HL-60/S4 treated with retinoic acid at 250 ng/mL for 4 days and 3 days (cell line): Measurements from ENCODE around the gene ITGB6.

ENCODE experiments used
- in situ Hi-C: fragments of 300-500 bp; cut with MboI; formaldehyde crosslinking; loops from 2 replicates; pipeline ENCODE4 v1.7.0; 2022; ENCODE audit warnings: low sequenced_read_pairs

Gene ITGB6

GRCh38 chr2:160142472-160142871 lies 57.6 kb downstream of the ITGB6 start:
- in situ Hi-C loops: no loop called here

GRCh38 chr2:160141912-160142311 lies 58.2 kb downstream of the ITGB6 start:
- in situ Hi-C loops: no loop called here

- in situ Hi-C loops: no loop called here
Measured at GRCh38 chr2:160141419-160141818, 58.7 kb downstream of the ITGB6 start.

- in situ Hi-C loops: no loop called here
Measured at GRCh38 chr2:160140471-160140870, 59.6 kb downstream of the ITGB6 start.

GRCh38 chr2:160139991-160140390 lies 60.1 kb downstream of the ITGB6 start:
- in situ Hi-C loops: no loop called here

GRCh38 chr2:160139350-160139749 lies 60.7 kb downstream of the ITGB6 start:
- in situ Hi-C loops: no loop called here

GRCh38 chr2:160138406-160138805 lies 61.7 kb downstream of the ITGB6 start:
- in situ Hi-C loops: no loop called here

GRCh38 chr2:160137464-160137863 lies 62.6 kb downstream of the ITGB6 start:
- in situ Hi-C loops: no loop called here

GRCh38 chr2:160132761-160133160 lies 67.3 kb downstream of the ITGB6 start:
- in situ Hi-C loops: no loop called here

- in situ Hi-C loops: no loop called here
Measured at GRCh38 chr2:160126756-160127155, 73.3 kb downstream of the ITGB6 start.

- in situ Hi-C loops: no loop called here
Measured at GRCh38 chr2:160126315-160126714, 73.8 kb downstream of the ITGB6 start.

GRCh38 chr2:160125828-160126227 lies 74.2 kb downstream of the ITGB6 start:
- in situ Hi-C loops: no loop called here

GRCh38 chr2:160125366-160125765 lies 74.7 kb downstream of the ITGB6 start:
- in situ Hi-C loops: no loop called here

GRCh38 chr2:160124571-160124970 lies 75.5 kb downstream of the ITGB6 start:
- in situ Hi-C loops: loop anchor here (25.0 kb wide), 1 partner anchor 888 kb away; no protein-coding TSS in a partner anchor

GRCh38 chr2:160114721-160115120 lies 85.4 kb downstream of the ITGB6 start:
- in situ Hi-C loops: loop anchor here (25.0 kb wide), 1 partner anchor 898 kb away; no protein-coding TSS in a partner anchor

- in situ Hi-C loops: loop anchor here (25.0 kb wide), 1 partner anchor 898 kb away; no protein-coding TSS in a partner anchor
Measured at GRCh38 chr2:160114020-160114419, 86.1 kb downstream of the ITGB6 start.

GRCh38 chr2:160111951-160112798 lies 87.9 kb downstream of the ITGB6 start:
- in situ Hi-C loops: loop anchor here (25.0 kb wide), 1 partner anchor 900 kb away; no protein-coding TSS in a partner anchor

- in situ Hi-C loops: loop anchor here (25.0 kb wide), 1 partner anchor 902 kb away; no protein-coding TSS in a partner anchor
Measured at GRCh38 chr2:160110674-160111239, 89.3 kb downstream of the ITGB6 start.

- in situ Hi-C loops: loop anchor here (25.0 kb wide), 1 partner anchor 902 kb away; no protein-coding TSS in a partner anchor
Measured at GRCh38 chr2:160109939-160110673, 90.0 kb downstream of the ITGB6 start.

GRCh38 chr2:160109243-160109642 lies 90.8 kb downstream of the ITGB6 start:
- in situ Hi-C loops: loop anchor here (25.0 kb wide), 1 partner anchor 903 kb away; no protein-coding TSS in a partner anchor

GRCh38 chr2:160108646-160109045 lies 91.4 kb downstream of the ITGB6 start:
- in situ Hi-C loops: loop anchor here (25.0 kb wide), 1 partner anchor 904 kb away; no protein-coding TSS in a partner anchor
